ENCODE data around the gene LGR4. TPM values are rescaled to one million over a fixed set of nuclear protein-coding genes. Genes with fewer than 3 reads are reported as not detected.

Gene LGR4
- total and polyA plus RNA-seq, 2 experiments from 2014 or later, result 22.6 to 99.6 TPM

GRCh38 chr11:27414644-27415043 lies 57.9 kb downstream of the LGR4 start:
- Histone ChIP-seq H2AFZ (no peak overlapping the region), H3K27me3 (ENCODE audit: insufficient read depth) (no peaks in the 10 kb centered on the region), H3F3A (replicated peaks; ENCODE audit: low read depth) (no peaks in the 10 kb centered on the region), H3K36me3 (ENCODE audit: insufficient read depth) (no peaks in the 10 kb centered on the region), H3K27ac (ENCODE audit: low read depth) (no peak overlapping the region), H4K20me1 (replicated peaks; ENCODE audit: insufficient read depth) (peaks cover 26% of the 10 kb centered on the region), H3K4me3 (no peak overlapping the region), H3K4me1 (ENCODE audit: insufficient read depth) (peaks cover 38% of the 10 kb centered on the region), H3K79me2 (replicated peaks; ENCODE audit: insufficient read depth) (peaks cover 86% of the 10 kb centered on the region), H3K4me2 (no peak overlapping the region), H3K9me2 (ENCODE audit: insufficient read depth) (no peaks in the 10 kb centered on the region)
- Mint-ChIP-seq H3K27ac (no peak overlapping the region; the same call in 1 of the 2 replicates), H3K27me3 (ENCODE audit: insufficient read depth, low read depth, poor library complexity) (no peaks in the 10 kb centered on the region), H3K4me1 (peaks cover 42% of the 10 kb centered on the region), H3K9me3 (no peaks in the 10 kb centered on the region), H3K4me3 (no peak overlapping the region), H3K36me3 (ENCODE audit: low read depth) (0 out of 3 replicates have a peak, but pooled peaks cover 1% of the 10 kb centered on the region)
- TF ChIP-seq POLR2AphosphoS5 (IDR thresholded peaks at IDR 0.05; ENCODE audit: low read depth) (no peak), ZNF331 (CRISPR knock-in tag; IDR thresholded peaks at IDR 0.05; ENCODE audit: low read depth) (no peak), NANOG (IDR thresholded peaks at IDR 0.05; ENCODE audit: borderline replicate concordance) (no peak), CREB1 (CRISPR knock-in tag; IDR thresholded peaks at IDR 0.05; ENCODE audit: low read depth) (no peak), STAT1 (IDR thresholded peaks at IDR 0.05; ENCODE audit: unreplicated experiment) (no peak)
- ATAC-seq (no peak), DNase-seq (ENCODE audit: low spot score) (no peak)

GRCh38 chr11:27413218-27413617 lies 59.4 kb downstream of the LGR4 start:
- peaks cover 29% of the 10 kb centered on the region for H3K4me1 ChIP-seq (ENCODE audit: insufficient read depth)
- H3K36me3 Mint-ChIP-seq (ENCODE audit: low read depth), result no peaks in the 10 kb centered on the region
- no peak overlapping the region for H3K4me3 Mint-ChIP-seq
- H3K4me3 ChIP-seq, result no peak overlapping the region
- H3K4me1 Mint-ChIP-seq, result peaks cover 39% of the 10 kb centered on the region
- H2AFZ ChIP-seq, result no peak overlapping the region
- no peaks in the 10 kb centered on the region for H3K27me3 Mint-ChIP-seq (ENCODE audit: insufficient read depth, low read depth, poor library complexity)
- no peaks in the 10 kb centered on the region for H3K9me2 ChIP-seq (ENCODE audit: insufficient read depth)
- H3K27ac ChIP-seq (ENCODE audit: low read depth), result no peak overlapping the region
- H3K27ac Mint-ChIP-seq, result peak overlapping the region; percentile 19; the same call in 1 of the 2 replicates
- H3F3A ChIP-seq (replicated peaks; ENCODE audit: low read depth), result no peaks in the 10 kb centered on the region
- H3K4me2 ChIP-seq, result no peak overlapping the region
- peaks cover 77% of the 10 kb centered on the region for H3K79me2 ChIP-seq (replicated peaks; ENCODE audit: insufficient read depth)
- H4K20me1 ChIP-seq (replicated peaks; ENCODE audit: insufficient read depth), result peaks cover 22% of the 10 kb centered on the region
- ATAC-seq (no peak), DNase-seq (ENCODE audit: low spot score) (no peak)
- H3K9me3 Mint-ChIP-seq, result no peaks in the 10 kb centered on the region
- H3K27me3 ChIP-seq (ENCODE audit: insufficient read depth), result no peaks in the 10 kb centered on the region
- no peaks in the 10 kb centered on the region for H3K36me3 ChIP-seq (ENCODE audit: insufficient read depth)
- TF ChIP-seq NANOG (IDR thresholded peaks at IDR 0.05; ENCODE audit: borderline replicate concordance) (no peak), EZH2 (IDR thresholded peaks at IDR 0.05; ENCODE audit: low read depth, unreplicated experiment) (no peak), STAT1 (IDR thresholded peaks at IDR 0.05; ENCODE audit: unreplicated experiment) (no peak), JUNB (IDR thresholded peaks at IDR 0.05; ENCODE audit: unreplicated experiment) (no peak), POLR2AphosphoS5 (IDR thresholded peaks at IDR 0.05; ENCODE audit: low read depth) (no peak), ZNF114 (CRISPR knock-in tag; IDR thresholded peaks at IDR 0.05) (no peak), EZH2phosphoT487 (IDR thresholded peaks at IDR 0.05; ENCODE audit: unreplicated experiment) (no peak), CREB1 (CRISPR knock-in tag; IDR thresholded peaks at IDR 0.05; ENCODE audit: low read depth) (no peak), ZNF331 (CRISPR knock-in tag; IDR thresholded peaks at IDR 0.05; ENCODE audit: low read depth) (no peak), ETS1 (IDR thresholded peaks at IDR 0.05) (no peak), CTCF (conservative IDR thresholded peaks at IDR 0.05; ENCODE audit: low read depth in 2 of 2) (no peak)
- TF ChIP-seq, protein P1, sequence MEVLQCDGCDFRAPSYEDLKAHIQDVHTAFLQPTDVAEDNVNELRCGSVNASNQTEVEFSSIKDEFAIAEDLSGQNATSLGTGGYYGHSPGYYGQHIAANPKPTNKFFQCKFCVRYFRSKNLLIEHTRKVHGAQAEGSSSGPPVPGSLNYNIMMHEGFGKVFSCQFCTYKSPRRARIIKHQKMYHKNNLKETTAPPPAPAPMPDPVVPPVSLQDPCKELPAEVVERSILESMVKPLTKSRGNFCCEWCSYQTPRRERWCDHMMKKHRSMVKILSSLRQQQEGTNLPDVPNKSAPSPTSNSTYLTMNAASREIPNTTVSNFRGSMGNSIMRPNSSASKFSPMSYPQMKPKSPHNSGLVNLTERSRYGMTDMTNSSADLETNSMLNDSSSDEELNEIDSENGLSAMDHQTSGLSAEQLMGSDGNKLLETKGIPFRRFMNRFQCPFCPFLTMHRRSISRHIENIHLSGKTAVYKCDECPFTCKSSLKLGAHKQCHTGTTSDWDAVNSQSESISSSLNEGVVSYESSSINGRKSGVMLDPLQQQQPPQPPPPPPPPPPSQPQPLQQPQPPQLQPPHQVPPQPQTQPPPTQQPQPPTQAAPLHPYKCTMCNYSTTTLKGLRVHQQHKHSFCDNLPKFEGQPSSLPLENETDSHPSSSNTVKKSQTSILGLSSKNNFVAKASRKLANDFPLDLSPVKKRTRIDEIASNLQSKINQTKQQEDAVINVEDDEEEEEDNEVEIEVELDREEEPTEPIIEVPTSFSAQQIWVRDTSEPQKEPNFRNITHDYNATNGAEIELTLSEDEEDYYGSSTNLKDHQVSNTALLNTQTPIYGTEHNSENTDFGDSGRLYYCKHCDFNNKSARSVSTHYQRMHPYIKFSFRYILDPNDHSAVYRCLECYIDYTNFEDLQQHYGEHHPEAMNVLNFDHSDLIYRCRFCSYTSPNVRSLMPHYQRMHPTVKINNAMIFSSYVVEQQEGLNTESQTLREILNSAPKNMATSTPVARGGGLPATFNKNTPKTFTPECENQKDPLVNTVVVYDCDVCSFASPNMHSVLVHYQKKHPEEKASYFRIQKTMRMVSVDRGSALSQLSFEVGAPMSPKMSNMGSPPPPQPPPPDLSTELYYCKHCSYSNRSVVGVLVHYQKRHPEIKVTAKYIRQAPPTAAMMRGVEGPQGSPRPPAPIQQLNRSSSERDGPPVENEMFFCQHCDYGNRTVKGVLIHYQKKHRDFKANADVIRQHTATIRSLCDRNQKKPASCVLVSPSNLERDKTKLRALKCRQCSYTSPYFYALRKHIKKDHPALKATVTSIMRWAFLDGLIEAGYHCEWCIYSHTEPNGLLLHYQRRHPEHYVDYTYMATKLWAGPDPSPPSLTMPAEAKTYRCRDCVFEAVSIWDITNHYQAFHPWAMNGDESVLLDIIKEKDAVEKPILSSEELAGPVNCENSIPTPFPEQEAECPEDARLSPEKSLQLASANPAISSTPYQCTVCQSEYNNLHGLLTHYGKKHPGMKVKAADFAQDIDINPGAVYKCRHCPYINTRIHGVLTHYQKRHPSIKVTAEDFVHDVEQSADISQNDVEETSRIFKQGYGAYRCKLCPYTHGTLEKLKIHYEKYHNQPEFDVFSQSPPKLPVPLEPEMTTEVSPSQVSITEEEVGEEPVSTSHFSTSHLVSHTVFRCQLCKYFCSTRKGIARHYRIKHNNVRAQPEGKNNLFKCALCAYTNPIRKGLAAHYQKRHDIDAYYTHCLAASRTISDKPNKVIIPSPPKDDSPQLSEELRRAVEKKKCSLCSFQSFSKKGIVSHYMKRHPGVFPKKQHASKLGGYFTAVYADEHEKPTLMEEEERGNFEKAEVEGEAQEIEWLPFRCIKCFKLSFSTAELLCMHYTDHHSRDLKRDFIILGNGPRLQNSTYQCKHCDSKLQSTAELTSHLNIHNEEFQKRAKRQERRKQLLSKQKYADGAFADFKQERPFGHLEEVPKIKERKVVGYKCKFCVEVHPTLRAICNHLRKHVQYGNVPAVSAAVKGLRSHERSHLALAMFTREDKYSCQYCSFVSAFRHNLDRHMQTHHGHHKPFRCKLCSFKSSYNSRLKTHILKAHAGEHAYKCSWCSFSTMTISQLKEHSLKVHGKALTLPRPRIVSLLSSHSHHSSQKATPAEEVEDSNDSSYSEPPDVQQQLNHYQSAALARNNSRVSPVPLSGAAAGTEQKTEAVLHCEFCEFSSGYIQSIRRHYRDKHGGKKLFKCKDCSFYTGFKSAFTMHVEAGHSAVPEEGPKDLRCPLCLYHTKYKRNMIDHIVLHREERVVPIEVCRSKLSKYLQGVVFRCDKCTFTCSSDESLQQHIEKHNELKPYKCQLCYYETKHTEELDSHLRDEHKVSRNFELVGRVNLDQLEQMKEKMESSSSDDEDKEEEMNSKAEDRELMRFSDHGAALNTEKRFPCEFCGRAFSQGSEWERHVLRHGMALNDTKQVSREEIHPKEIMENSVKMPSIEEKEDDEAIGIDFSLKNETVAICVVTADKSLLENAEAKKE (CRISPR knock-in tag; IDR thresholded peaks at IDR 0.05), result no peak

Data from GM23338 (cell line).